NCI-H1092 (cell line): ENCODE measurements around the gene NOC4L.

ENCODE experiments used
- DNase-seq: peaks from one replicate; lab custom pipeline; 2025; lab: John Stamatoyannopoulos, UW

NOC4L gene

DNA sequence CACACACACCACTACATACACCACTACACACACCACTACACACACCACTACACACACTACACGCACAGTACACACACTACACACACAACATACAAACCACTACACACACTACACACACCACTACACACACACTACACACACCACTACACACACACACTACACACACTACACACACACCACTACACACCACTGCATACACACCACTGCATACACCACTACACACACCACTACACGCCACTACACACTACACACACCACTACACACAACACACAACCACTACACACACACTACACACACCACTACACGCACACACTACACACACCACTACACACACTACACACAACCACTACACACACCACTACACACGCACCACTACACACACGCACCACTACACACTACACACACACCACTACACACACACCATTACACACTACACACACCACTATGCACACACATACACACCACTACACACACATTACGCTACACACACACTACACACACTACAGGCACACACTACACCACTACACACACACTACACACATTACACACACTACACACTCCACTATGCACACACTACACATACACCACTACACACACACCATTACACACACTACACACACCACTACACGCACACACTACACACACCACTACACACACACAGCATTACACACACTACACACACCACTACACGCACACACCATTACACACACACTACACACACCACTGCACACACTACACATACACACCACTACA lies 12.5 kb downstream of the NOC4L start:
- DNase-seq, result no peak

DNA sequence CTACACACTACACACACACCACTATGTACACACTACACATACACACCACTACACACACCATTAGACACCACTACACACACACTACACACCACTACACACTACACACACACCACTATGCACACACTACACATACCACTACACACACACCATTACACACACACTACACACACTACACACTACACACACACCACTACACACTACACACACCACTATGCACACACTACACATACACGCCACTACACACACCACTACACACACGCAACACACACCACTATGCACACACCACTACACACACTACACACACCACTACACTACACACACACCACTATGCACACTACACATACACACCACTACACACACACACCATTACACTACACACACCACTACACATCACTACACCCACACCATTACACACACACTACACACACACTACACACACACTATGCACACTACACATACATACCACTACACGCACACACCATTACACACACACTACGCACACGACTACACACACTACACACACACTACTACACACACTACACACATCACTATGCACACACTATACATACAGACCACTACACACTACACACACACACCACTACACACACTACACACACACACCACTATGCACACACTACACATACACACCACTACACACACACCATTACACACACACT lies 13.6 kb downstream of the NOC4L start:
- DNase-seq, result no peak

DNA sequence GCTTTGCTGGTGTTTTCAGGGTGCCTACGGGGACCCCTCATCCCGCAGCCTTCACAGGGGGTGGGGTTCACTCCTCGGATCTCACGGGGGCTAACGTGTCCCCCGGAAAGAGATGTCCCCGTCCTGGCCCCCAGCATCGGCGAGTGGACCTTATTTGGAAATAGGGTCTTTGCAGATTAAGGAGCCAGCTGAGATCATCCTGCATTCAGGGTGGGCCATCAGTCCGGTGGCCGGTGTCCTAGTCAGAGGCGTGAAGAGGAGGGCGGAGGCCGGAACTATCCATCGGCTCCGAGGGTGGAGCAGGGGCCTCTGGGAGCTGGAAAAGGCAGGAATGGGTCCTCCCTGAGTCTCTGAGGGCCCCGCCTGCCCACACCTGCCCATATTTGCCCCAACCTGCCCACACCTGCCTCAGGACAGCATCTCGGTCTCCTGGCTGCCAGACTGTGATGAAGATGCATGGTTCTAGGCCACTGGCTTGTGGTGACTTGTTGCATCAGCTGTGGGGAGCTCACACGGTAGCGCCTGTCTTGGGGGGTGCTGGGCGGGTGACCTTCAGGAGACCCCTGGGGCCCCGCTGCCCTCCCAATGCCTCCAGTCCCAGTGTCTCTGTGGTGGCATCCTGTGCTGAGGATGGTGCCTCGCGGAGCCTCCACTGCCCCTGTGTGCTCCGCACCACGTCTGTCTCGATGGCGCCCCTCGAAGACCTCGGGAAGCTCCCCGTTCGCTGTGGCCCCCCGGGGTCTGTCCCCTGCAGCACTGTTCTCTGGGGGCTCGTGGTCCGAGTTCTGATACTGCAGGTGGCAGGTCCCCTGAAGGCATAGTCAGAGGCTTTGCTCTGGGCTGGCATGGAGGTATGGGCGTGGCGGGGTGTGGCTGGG lies 14.7 kb downstream of the NOC4L start:
- no peak for DNase-seq

DNA sequence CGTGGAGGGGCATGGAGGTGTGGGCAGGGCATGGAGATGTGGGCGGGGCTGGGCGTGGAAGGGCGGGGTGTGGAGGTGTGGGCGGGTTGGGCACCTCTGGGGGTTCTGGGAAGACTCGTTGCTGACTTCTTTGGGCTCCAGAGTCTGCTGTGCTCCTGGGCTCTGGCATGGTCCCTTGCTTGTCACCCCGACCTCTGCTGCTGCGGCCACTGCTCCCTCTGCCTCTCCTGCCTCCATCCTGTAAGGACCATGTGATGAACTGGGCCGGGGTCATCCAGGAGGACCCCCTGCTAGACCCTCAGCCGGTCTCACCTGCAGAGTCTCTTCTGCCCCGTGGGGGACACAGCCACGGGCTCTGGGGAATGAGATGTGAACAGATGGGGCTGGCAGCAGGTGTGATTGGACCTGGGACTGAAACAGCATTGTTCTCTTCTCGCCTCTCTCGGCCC lies 15.3 kb downstream of the NOC4L start:
- DNase-seq, result no peak

DNA sequence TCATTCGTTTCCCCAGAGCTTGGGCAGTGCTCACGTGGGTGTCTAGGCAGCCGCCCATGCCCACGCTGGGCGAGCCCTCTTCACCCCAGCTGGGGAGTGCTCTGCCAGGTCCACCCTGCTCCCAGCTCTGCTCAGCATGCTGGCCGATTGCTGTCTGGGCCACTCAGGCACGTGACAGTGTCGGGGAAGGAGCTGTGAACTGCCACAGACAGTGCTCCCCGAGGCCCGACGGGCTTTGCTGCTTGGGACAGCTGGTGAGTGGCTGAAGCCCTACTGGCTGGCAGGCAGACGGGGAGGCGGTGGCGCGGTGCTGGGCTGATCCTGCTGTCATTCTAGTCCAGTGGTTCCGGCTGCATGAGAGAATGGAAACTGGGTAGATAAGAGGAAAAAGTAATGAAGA lies 15.8 kb downstream of the NOC4L start:
- no peak for DNase-seq

DNA sequence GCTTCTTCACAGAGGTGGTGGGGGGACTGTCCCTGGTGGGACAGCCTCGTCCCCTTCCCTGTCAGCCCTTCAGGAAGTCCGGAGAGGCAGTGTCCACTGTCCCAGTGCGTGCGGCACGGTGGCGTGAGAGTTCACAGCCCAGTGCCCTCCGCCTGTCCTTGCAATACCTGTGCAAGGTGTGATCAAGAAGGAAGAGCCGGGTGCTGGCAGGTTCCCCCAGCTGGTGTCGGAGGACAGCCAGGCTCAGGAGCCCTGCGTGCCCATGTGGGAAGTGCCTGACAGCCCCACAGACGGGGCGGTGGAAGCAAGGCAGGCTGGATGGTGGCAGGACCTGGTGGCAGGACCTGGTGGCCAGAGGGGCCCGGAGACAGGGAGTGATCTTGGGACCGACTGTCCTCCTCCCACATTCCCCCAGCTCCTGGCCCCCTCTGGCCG lies 16.4 kb downstream of the NOC4L start:
- DNase-seq, result no peak

DNA sequence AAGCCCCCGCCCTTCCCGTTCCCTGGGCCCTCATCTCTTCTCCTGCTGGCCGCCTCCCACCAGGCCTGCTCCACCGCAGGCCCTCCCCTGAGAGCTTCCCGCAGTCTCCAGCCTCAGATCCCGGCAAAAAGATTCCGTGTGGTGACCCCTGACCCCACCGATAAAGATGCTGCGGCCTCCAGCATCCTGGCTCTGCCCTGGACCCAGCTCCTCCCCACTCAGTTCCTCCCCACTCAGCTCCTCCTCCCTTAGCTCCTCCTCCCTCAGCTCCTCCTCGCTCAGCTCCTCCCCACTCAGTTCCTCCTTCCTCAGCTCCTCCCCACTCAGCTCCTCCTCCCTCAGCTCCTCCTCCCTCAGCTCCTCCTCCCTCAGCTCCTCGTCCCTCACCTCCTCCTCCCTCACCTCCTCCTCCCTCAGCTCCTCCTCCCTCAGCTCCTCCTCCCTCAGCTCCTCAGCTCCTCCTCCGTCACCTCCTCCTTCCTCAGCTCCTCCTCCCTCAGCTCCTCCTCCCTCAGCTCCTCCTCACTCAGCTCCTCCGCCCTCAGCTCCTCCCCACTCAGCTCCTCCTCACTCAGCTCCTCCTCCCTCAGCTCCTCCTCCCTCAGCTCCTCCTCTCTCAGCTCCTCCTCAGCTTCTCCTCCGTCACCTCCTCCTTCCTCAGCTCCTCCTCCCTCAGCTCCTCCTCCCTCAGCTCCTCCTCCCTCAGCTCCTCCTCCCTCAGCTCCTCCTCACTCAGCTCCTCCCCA lies 17.0 kb downstream of the NOC4L start:
- no peak for DNase-seq

DNA sequence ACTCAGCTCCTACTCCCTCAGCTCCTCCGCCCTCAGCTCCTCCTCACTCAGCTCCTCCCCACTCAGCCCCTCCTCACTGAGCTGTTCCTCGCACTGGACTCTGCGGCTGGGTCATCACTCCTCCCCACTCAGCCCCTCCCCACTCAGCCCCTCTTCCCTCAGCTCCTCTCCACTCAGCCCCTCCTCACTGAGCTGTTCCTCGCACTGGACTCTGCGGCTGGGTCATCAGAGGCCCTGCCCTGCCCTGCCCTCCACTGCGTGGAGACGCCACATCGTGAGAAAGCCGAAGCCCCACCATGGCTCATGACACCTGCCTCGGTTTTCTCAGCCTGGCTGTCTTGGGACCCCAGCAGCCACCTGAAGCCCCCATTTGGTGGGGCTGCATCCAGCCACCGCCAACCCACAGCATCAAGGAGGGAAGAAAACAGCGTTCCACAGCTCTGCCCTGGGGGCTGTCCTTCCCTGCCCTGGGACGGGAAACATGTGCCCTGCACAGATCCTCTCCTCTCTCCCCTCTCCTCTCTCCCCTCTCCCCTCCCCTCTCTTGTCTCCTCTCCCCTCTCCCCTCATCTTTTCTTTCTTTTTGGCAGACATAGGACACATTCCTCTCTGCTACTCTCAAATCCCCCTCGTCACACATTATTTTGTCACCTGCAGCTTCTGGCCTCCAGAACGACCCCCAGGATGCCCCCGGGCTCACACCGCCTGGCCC lies 17.7 kb downstream of the NOC4L start:
- DNase-seq, result no peak

DNA sequence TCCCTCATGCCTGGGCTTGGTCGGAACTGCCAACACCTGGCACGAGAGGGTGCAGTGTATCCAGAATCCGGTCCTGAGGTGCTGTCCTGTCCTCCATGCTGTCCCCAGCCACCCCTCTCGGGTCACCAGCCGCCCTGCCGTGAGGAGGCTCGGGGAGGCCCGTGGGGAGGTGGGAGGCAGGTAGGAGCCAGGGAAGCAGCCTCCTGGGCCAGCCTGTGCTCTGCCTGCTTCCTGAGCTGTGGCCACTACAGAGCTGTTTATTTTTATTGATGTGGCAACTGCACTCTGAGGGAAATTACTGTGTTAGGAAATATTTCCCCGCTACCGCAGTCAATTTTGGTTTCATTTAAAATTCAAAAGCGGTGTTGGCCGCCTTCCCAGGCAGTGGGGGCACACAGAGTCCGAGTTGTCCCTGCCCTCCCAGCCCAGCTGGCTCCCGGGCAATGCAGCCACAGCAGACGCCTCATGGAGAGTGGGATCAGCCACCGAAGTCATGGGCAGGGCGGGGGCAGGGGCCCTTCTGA lies 18.3 kb downstream of the NOC4L start:
- DNase-seq, result no peak

DNA sequence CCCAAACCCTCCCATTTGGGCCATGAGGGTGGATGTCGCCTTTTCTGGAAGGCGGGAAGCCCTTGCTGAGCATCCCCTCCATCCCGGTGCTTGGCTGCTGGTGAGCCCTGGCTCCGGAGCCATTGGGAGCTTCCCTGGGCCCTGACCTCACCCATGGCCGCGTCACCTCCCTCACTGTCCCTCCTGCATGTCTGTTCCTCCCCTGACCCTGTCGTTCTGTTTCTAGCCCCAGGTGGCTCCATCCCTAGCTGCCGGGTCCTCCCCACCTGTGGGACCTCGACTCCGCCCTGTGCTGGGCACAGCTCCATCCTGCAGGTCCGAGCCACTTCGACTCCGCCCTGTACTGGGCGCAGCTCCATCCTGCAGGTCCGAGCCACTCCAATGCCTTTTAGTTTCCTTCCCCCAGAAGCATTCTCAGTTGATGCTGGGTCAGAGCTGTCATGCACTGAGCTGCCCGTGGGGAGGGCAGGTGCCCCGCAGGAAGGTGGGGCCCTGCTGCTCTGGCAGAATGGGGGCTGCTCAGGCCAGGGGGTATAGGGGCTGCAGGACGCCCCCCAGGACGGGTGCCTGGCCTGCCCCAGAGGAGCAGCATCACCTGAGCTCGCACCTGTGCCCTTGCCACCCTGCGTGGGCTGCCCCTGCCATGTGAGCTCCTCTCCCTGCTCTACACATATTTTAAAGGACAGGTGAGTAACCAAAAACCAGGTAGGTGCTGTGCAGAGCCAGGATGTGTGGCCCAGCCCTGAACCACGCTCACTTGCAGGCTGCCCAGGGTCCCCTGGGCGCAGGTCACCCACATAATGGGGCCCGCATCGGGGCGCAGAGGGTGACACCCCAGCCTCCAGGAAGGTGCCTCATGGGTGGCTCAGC lies 19.0 kb downstream of the NOC4L start:
- DNase-seq, result no peak

DNA sequence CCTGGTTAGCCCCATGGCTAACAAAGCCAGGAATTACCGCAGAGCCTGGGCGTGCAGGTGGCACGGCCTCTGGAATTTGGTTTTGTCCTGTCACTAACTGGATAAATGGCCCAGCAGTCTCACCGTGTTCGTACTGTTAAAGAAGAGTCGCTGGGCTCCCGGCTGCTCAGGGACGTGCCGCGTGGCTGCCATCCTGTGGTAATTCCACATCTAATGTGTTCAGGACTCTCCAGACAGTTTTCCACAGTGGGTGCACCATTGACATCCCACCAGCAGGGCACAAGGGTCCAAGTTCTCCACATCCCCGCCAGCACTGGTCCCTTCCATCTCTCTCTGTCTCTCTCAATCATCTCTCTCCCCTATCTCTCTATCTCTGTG lies 19.6 kb downstream of the NOC4L start:
- no peak for DNase-seq

DNA sequence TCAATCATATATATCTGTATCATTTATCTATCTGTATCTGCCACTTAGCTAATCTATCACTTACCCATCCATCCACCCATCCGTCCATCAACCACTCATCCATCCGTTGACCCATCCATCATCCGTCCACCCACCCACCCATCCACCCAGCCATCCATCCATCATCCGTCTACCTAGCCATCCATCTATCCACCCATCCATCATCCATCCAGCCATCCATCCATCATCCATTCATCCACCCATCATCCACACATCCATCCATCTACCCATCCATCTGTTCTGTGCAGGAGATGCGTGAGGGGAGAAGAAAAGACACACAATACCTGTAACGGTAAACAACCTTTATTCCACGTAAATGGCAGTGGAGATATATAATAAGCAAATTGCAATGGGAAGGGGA lies 20.2 kb downstream of the NOC4L start:
- DNase-seq, result no peak

DNA sequence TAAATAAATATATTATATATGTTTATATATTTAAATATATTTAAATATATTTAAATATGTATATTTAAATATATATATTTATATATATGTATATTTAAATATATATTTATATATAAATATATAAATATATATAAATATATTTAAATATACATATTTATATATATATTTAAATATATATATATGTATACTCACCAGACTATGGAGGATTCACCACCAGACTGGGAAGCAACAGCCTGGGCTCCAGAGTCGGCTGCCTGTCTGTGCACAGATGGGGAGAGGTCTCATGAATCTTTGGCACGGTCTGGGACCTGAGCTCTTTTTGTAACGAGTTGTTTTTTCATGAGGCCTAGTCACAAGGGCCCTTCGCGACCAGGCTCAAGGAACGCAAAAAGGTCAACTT lies 21.3 kb downstream of the NOC4L start:
- DNase-seq, result no peak

DNA sequence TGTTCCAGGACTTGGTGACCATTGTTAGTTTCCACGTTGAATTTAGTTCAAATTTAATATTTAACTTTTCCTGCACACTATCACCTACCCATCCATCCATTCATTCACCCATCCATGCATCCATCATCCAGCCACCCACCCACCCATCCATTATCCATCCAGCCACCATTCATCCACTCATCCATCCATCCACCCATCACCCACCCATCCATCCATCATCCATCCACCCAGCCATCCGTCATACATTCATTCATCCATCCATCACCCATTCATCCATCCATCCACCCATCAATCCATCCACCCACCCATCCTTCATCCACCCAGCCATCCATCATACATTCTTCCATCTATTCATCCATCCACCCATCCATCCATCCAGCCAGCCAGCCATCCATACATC lies 21.8 kb downstream of the NOC4L start:
- DNase-seq, result no peak

DNA sequence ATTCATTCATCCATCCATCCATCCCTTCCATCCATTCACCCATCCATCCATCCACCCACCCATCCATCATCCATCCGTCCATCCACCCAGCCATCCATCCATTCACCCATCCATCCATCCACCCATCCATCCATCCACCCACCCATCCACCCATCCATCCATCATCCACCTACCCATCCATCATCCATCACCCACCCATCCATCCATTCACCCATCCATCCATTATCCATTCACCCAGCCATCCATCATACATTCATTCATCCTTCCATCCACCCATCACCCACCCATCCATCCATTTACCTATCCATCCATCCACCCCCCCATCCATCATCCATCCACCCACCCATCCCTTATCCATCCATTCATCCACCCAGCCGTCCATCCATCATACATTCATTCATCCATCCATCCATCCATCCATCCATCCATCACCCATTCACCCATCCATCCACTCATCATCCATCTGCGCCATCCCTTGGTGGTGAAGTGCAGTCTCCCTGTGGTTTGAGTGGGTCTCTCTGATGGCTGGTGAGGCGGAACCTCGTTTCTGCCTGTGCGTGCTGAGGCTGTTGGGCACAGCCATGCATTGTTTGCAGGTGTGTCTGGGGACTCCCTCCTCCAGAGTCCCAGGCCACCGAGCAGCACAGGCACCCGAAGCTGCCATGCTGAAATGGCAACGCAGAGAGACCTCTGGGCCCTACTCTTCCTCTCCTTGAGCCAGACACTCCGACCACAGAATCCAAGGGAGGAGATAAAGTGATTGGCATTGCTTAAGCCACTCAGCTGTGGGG lies 22.7 kb downstream of the NOC4L start:
- DNase-seq, result no peak

DNA sequence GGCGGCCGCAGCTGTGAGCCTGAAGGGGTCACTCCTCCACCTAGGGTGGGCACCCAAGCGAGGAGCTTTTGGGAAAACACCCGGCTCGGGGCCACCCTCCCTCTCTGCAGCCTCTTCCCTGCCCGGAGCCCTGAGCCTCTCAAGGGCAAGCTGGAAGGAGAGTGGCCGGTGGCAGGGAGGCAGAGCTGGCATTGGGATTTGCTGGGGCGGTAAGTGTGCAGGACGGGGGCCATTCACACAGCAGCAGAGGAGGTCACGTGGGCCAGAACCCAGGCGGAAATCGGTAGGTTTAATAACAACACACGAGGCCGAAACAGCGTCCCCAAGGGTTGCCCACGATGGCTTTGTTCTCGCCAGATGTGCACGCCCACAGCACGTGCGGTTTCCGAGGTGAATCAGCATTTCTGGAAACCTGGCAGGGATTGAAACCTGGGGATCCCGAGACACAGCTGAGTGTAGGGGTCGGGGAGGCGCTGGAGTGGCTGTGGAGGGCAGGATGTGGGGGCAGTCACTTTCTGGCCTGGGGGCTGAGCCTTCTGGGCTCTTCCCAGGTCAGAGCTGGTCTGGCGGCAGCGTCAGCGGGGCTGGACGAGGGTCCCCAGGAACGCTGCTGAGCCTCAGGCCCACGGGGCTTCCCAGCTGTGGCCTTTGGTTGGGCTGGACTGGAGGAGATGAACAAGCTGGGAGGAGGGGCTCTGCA lies 23.5 kb downstream of the NOC4L start:
- no peak for DNase-seq

DNA sequence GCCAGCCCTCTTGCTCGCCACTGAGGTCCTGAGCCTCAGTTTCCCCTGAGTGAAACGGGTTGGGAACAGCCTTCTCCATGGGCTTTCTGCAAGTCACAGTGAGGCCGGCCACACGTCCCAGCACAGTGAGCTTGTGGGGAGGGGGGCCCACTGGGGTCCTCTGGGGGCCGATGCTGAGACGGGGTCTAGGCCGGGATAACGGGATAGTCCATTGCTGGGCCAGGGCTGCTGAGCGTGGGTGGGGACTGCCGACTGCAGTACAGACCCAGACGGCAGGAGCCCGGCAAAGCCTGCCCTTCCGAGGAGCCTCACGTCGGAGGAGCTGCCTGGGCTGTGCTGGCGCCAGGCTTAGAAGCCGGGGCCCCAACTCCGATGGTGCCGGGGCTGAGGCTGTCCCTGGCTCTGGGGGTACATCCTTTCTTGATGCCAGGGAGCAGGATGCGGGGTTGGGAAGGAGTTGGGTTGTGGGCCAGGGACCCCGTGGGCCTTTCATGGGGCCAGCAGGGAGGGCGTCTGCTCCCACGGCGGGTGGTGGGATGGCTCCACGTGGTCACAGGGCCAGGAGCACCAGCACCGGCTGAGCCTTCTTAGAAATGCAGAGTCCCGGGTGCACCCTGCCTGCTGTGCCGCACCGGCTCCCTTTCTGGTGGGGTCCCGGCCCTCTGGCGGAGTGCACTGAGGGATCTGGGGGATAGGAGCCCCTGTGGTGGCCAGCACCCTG lies 24.2 kb downstream of the NOC4L start:
- no peak for DNase-seq

DNA sequence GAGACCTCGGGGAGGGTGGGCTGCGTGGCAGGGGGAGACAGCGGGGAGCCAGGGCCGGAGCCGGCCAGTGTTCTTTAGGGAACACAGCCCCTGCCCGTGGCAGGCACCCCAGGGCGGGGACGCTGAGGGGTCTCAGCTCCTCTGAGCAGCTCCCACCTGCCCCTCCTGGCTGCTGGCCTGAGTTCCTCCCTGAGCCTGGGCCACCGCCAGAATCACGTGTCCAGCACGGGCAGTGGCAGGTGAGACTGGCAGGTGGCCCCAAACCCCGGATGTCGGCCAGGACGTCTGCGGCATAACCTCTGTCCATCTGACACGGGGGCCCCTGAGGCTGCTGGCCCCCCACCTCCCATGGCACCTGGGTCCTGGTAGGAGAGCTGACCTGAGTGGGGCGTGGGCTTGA lies 25.1 kb downstream of the NOC4L start:
- DNase-seq, result no peak
